GM21529 (cell line): ENCODE results near the gene CORO6.

Experiments used
- ATAC-seq: cut with Tn5 transposase; IDR thresholded peaks from one replicate; pipeline ENCODE4 v1.9.1; 2021; ENCODE audit not compliant: unreplicated experiment

Gene CORO6

DNA sequence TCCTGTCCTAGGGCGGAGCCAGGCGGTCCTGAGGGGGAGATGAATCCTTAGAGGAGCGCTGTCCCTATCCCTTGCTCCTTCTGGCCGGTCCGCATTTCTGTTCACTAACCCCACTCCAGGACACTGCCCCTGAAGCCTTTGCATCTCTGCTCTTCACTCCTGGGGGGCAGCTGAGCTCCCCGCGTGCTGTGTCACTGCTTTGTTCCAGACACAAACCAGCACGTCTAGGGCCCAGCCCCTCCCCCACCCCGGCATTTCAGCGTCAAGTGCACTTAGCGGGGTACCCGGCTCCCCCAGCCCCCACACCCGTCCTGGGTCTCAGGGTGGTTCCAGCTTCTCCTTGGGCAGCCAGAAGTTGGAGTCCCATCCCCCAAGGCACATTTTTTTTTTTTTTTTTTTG, 8.9 kb downstream of the CORO6 start:
- no peak for ATAC-seq

DNA sequence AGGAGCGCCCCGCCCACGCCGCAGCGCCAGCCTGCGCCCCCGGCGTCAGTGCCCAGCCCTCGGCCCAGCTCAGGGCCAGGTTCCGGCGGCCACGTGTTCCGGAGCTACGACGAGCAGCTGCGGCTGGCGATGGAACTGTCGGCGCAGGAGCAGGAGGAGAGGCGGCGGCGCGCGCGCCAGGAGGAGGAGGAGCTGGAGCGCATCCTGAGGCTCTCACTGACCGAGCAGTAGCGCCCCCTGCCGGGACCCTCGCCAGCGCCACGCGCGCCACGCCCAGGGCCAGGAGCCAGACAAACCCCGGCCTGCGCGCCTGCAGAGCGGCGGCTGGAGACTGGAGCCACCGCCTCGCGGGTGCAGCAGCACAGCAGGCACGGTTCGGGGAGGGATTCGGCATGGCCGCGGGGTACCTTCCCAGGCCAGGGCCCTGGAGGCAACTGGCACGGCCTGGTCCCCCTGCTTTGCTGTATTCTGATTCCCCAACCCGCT, 9.3 kb downstream of the CORO6 start:
- no peak for ATAC-seq

GRCh38 chr17:29612404-29613280, 10.1 kb downstream of the CORO6 start:
- no peak for ATAC-seq

DNA sequence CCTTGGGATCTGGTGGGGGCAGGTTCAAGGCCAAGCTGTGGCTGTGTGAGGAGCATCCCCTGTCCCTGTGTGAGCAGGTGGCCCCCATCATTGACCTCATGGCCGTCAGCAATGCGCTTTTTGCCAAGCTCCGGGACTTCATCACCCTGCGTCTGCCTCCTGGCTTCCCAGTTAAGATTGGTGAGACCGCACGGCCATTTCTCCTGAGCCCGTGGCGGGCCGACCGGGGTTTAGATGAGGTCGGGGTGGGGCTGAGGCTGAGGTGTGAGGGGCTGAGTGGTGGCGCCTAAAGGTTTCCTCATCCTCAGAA, 10.7 kb downstream of the CORO6 start:
- no peak for ATAC-seq

DNA sequence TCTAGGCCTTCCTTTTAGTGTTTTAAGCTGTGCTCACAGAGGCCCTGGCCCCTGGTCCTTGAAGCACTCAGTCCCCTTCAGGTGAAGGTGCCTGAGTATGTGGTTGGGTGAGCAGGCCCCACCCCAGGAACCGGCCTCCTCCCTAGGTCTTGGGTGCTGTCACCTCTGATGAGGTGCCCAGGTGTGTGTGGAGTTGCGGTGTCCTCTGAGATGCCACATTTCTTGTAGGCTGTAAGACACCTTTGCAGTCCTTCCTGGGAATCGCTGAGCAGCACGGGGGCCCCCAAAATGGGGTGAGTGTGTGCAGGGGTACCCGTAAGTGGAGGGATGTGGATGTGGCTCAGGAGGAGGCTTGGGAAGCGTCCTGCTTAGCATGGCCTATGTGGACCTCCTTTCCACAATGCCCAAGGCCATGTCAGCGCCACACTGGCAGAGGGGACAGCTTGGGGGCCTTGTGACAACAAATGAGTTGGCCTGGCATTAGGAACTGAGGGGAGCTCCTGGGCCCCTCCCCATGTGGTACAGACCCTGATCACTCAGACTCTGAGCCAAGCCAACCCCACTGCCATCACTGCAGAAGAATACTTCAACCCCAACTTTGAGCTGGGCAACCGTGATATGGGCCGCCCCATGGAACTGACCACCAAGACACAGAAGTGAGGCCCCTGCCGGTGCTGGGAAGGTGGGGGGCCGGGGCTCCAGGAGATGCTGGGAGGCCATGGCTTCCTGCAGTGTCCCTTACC, 11.2 kb downstream of the CORO6 start:
- no peak for ATAC-seq

GRCh38 chr17:29610395-29610794, 12.3 kb downstream of the CORO6 start:
- no peak for ATAC-seq

- no peak for ATAC-seq
Observed at GRCh38 chr17:29608986-29609385, 13.7 kb downstream of the CORO6 start.

- no peak for ATAC-seq
Observed at GRCh38 chr17:29607557-29608195, 15.0 kb downstream of the CORO6 start.

GRCh38 chr17:29603109-29603674, 19.5 kb downstream of the CORO6 start:
- no peak for ATAC-seq

- ATAC-seq = no peak
Observed at GRCh38 chr17:29597361-29598172, 25.1 kb downstream of the CORO6 start.

DNA sequence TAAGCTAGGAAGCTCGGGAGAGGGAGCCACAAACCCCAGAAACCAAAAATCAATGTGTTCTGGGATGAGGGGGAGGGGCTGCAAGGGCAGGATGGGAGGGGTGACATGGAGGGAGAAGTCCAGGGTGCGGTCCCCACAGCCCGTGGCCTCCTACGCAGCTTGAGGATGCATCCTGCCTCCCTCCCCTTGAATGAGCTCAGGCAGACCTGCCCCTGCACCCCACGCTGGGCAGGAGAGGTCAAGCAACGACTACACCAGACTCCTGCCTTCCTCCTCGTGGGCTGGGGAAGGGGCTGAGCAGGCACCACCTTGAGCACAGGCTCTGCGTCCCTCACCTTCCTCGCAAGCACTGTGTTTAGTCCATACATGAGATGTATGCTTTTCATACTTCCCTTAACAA, 25.9 kb downstream of the CORO6 start:
- ATAC-seq = no peak

DNA sequence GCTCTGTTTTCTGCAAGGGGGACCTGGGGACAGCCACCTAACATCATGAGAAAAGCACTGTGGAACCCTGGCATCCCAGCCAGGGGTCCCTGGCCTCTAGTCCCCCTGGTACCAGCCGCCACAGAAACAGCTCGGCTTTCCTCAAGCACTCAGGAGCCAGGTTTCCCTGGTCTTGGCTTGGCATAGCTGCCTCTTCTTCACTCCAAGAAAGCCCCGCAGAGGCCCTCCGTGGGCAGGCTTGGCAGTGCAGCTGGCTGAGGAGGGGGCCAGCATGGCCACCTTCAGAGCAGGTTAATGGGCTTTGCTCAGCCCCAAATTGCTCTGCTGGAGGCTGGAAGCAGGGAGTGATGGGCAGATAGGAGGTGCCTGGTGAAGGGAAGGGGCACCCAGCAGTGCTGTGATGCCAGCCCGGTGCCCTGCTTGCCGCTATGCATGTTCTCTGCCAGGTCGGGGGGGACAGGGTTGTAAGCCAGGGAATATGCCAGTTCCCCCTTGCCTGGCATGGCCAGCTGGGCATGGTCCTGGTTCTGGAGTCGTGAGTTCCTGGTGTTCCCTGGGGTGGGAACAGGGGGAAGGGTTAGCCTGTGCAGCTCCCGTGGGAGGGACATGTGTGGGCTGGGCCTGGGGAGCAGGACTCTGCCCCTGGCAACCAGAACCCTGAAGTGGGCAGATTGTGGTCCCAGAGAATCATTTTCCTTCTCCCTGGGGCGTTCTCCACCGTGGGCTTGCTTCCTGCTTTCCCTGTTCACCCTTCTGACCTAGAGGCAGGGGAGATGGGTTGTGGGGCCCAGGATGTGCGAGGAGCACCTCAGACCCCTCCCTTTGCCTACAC, 26.6 kb downstream of the CORO6 start:
- ATAC-seq = no peak

GRCh38 chr17:29595107-29595942, 27.4 kb downstream of the CORO6 start:
- no peak for ATAC-seq

DNA sequence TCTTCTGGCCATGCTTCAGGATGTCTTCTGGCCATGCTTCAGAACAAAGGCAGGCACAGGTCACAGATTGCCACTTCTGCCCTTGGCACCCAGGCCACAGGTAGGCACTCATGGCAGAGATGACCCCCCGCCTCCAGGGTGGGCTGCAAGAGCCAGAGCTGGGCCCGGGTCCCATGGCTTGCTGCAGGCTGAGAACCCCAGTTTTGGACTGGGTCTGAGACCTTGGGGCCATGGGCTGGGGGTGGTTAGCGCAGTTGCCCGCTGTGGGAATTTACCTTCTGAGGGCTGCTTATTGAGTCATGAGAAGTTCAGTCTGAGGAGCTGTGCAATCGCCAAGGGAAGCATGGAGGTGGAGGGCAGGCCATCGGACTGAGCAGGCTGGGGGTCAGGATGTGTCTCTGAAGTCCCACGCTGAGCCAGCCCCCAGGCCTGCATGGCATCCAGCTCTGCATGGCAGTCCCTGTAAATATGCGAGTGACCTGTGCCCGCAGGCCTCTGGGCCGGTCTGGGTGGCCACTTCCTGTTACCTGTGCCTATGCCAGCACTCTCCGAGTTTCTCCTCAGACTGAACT, 28.1 kb downstream of the CORO6 start:
- ATAC-seq = no peak

DNA sequence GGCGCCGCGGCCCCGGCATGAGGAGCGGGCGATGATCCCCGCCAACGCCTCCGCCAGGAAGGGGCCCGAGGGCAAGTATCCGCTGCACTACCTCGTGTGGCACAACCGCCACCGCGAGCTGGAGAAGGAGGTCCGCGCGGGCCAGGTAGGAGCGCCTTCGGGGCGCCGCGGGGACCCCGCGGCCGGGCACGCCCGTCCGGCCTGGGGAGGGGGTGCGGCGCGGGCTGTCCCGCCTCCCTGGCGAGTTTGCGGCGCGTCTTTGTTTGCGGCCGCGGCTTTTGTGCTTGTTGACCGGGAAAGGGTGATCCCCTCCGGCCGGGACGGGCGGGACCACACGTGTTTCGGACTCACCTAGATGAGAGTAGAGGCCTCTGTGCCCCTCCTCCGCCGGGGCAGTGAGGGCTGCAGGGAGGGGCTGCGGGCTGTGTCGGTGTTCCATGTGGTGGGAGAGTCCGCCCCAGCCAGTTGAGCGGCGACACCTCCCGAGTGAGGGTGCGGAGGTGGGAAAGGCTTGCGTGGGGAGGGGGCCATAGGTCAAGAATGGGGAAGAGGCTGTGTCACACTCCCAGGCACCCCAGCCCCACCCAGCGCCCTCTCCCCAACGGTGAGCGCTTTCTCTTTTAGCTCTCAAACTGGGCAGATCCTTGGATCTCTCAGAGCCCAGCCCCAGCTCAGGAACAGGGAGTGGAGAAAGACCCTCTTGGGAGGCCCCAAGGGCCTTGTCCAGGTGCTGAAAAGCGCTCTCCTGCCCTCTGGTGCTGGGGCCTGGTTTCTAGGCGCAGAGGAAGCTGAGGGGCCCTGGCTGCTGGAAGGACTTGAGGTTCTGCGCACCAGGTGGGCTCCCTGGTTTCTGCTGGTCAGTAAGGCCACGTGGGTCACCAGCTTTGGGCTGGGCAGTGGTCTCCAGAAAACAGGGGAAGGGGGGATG, 28.9 kb downstream of the CORO6 start:
- no peak for ATAC-seq

DNA sequence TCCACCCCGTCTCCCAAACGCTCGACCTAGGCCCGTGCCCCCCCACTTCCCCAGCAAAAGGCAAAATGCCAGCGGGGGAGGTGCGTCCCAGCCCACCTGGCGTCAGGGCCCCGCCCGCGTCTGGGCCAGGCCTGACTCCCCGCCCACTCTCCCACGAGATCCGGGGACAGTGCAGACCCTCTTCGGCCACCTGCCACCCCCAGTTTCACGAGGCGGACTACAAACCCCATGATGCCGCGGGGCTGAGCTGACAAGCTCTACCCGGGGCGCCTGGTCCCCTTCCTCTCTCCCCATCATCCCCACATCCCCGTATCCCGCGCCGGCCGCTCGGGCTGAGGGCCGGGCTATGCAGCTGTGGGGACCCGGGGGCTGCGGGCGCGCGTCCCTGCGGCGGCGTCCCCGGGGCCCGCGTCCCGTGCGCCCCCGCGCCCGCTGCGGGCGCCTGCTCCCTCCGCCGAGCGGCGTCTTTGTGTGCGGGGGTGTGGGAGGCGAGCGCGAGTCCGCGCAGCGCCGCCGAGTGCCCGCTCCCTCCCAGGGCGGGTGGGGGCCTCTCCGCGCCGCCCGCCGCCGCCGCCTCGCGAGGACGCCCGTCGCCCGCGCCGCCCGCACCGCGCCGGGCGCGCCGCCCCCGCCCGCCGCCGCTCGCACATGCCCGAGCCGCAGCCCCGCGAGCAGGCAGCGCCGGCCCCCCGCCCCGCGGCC, 29.7 kb downstream of the CORO6 start, which contains the start of gene ANKRD13B:
Gene ANKRD13B, plus strand, starts transcription at position 283 of the 702 bp plus-strand sequence. CDS start 490 bp downstream, outside the sequence.
- no peak for ATAC-seq
